Activated naive CD8-positive, alpha-beta T cell (primary cell): ENCODE results near the gene EPB41.

Experiments
- H3K27ac Mint-ChIP-seq: one replicate; pipeline ENCODE4 v1.8.0; 2021; ENCODE audit warnings: mixed read lengths
- H3K27me3 Mint-ChIP-seq: one replicate; pipeline ENCODE4 v1.8.0; 2021; ENCODE audit warnings: mixed read lengths
- H3K36me3 Mint-ChIP-seq: one replicate; pipeline ENCODE4 v1.8.0; 2021; ENCODE audit warnings: mixed read lengths
- H3K4me1 Mint-ChIP-seq: one replicate; pipeline ENCODE4 v1.8.0; 2021; ENCODE audit warnings: low read depth, mixed read lengths
- H3K4me3 Mint-ChIP-seq: one replicate; pipeline ENCODE4 v1.8.0; 2021; ENCODE audit warnings: mild to moderate bottlenecking, mixed read lengths
- H3K9me3 Mint-ChIP-seq: one replicate; pipeline ENCODE4 v1.8.0; 2021; ENCODE audit warnings: low read depth, mixed read lengths

EPB41 gene

DNA sequence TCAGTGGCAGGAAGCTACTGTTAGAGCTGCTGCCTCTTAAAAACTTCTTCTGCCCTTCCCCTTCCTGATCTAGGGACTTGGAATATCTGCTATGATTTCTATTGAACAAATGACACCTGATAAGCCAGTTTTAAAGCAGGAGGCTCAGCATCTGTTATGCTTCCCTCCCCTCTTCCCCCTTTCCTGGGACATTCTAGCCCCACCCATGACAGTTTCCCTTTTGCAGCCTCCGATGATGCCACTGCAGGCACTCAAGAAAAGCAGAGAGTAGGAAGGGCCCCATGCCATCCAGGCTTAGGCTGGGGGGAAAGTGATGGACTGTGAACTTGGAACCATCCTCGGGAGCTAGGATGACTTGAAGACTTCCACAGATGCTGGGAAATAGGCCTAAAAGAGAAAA lies 15.1 kb upstream of the EPB41 start:
- Mint-ChIP-seq H3K36me3 (peaks cover 3% of the 10 kb centered on the region), H3K4me1 (peaks cover 21% of the 10 kb centered on the region), H3K27me3 (no peaks in the 10 kb centered on the region), H3K9me3 (no peaks in the 10 kb centered on the region), H3K27ac (no peak overlapping the region), H3K4me3 (no peak overlapping the region)

DNA sequence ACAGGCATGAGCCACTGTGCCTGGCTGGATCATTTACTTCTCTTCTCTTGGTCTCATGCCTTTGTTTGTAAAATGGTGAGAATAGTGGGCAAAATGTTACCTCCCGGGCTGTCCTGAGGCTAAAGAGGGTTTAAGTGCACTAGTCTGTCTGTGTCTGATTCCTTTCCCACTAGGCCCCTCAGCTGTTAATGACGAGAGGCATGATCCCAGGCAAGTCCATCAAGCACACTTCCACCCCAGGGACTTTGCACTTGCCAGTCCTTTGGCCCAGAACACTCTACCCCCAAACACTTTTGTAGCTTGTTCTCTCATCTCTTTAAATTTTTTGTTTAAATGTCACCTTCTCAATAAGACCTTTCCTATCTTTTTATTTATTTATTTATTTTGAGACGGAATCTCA lies 13.8 kb upstream of the EPB41 start:
- Mint-ChIP-seq H3K27ac (no peak overlapping the region), H3K9me3 (no peaks in the 10 kb centered on the region), H3K27me3 (no peaks in the 10 kb centered on the region), H3K4me1 (peaks cover 21% of the 10 kb centered on the region), H3K36me3 (peaks cover 5% of the 10 kb centered on the region), H3K4me3 (no peak overlapping the region)

DNA sequence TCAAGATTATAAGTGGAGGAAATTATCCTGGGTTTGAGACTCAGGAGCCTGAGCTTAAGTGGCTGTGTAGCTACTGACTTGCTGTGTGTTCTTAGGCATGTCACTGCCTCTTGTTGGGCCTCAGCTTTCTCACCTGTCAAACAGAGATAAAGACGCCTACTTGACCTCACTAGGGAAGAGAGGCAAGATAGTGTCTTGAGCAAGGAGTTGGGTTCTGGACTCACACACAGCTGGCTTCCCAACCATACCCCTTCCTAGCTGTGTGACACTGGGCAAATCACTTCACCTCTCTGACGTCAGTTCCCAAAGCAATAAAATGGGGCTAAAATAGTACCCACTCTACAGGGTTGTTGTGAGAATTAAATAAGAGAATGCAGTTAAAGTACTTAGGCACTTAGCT lies 11.6 kb upstream of the EPB41 start:
- H3K27ac Mint-ChIP-seq: no peak overlapping the region
- H3K27me3 Mint-ChIP-seq: no peaks in the 10 kb centered on the region
- H3K4me3 Mint-ChIP-seq: no peak overlapping the region
- H3K36me3 Mint-ChIP-seq: peaks cover 5% of the 10 kb centered on the region
- peaks cover 13% of the 10 kb centered on the region for H3K4me1 Mint-ChIP-seq
- no peaks in the 10 kb centered on the region for H3K9me3 Mint-ChIP-seq

DNA sequence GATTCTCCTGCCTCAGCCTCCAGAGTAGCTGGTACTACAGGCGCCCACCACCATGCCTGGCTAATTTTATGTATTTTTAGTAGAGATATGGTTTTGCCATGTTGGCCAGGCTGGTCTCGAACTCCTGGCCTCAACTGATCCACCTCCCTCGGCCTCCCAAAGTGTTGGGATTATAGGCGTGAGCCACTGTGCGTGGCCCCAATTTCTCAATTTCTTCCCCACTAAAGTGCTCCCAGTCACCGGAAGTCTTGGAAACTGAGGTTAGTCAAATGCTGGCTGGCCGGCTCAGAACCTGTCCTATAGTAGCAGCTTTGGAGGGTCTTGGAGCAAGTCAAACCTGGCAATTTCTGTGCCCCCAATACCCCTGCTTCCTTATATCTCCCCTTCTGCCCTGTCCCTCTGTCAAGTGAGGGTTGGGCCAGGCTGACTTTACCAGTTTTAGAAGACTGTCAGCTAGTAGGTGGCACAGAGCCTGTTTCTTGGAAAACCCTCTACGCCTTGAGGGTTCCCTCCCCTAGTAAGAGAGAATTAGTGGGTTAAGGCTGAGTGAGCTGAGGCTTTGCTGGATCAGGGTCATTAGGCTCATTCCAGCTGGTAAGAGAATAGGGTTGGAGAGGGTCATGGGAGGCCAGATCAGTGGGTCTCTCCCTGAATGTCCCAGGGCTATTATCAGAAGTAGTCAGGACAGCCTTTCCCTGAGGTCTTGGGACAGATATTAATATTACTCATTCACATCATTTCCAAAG lies 8.3 kb upstream of the EPB41 start:
- Mint-ChIP-seq H3K4me1 (peaks cover 1% of the 10 kb centered on the region), H3K4me3 (no peak overlapping the region), H3K9me3 (no peaks in the 10 kb centered on the region), H3K27me3 (no peaks in the 10 kb centered on the region), H3K27ac (no peak overlapping the region), H3K36me3 (peaks cover 5% of the 10 kb centered on the region)

DNA sequence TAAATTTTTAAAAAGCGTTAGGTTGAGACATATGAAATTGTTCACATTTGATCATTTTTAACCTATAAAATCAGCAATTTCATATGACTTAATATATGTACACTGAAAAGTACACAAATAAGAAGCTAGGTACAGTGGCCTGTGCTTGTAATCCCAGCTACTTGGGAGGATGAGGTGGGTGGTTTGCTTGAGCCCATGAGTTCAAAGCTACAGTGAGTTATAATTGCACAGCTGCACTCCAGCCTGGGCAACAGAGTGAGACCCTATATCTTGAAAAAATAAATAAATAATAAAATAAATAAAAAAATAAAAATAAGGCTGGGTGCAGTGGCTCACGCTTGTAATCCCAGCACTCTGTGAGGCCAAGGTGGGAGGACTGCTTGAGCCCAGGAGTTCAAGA lies 5.2 kb upstream of the EPB41 start:
- H3K4me1 Mint-ChIP-seq: peaks cover 8% of the 10 kb centered on the region
- H3K9me3 Mint-ChIP-seq: no peaks in the 10 kb centered on the region
- no peaks in the 10 kb centered on the region for H3K27me3 Mint-ChIP-seq
- H3K4me3 Mint-ChIP-seq: no peak overlapping the region
- no peak overlapping the region for H3K27ac Mint-ChIP-seq
- H3K36me3 Mint-ChIP-seq: peaks cover 5% of the 10 kb centered on the region

DNA sequence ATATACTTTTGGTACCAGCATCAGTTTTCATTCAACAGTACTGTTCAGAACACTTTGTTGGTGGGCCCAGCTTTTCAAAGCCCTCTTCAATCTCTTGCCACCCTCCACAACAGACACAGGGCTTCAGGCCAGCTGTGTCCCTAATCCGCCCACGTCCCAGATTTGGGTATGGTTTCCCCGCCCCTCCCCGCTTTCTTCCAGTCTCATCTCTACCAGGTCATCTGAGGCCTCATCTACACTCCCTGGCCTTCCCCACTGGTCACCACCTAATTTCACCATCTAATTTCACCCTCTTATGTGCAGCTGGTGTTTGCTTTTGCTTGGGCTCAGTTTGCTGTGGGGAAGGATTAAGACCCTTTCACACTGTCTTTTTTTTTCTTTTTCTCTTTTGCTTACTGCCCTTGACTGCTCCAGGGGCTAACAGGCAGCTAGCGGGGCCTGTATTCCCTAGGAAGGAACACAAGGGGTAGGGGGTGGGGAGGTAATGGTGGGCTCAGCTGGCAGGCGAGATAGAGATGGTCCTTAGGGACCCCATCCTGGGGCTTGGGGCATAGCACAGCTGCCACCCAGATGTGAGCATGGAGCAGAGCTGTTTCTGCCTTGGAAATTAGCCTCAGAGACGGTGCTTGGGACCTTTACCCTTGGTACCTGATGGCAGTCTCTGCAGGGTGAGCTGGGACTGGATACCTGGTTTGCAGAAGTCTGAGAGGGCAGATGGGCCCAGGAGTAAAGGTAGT lies 3.8 kb upstream of the EPB41 start:
- H3K36me3 Mint-ChIP-seq: peaks cover 3% of the 10 kb centered on the region
- no peak overlapping the region for H3K4me3 Mint-ChIP-seq
- peaks cover 12% of the 10 kb centered on the region for H3K4me1 Mint-ChIP-seq
- H3K27ac Mint-ChIP-seq: peak overlapping the region; percentile 16
- no peaks in the 10 kb centered on the region for H3K27me3 Mint-ChIP-seq
- H3K9me3 Mint-ChIP-seq: no peaks in the 10 kb centered on the region

DNA sequence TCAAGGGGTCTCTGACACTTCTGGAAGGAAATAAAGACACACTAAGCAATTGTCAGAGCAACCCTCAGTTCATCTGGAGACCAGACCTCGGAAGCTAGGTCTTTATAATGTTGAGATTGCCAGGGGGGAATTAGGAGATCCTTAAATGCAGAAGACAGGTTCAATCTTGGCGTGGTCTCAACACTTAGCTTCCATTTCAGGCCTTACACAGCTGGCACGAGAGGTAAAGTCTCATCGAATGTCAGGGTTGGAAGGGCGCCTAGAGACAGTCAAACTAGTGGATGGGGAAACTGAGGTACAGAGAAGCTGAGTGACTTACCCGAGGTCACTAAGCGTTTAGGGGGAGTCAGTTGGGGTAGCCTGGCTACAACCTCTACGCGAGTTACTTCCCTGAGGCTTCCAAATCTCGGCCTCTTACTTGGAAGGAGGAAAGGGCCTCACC lies 562 bp upstream of the EPB41 start:
- Mint-ChIP-seq H3K9me3 (no peaks in the 10 kb centered on the region), H3K36me3 (no peaks in the 10 kb centered on the region), H3K27me3 (no peaks in the 10 kb centered on the region), H3K4me1 (peaks cover 44% of the 10 kb centered on the region), H3K4me3 (peak overlapping the region; percentile 85), H3K27ac (peak overlapping the region; percentile 90)

DNA sequence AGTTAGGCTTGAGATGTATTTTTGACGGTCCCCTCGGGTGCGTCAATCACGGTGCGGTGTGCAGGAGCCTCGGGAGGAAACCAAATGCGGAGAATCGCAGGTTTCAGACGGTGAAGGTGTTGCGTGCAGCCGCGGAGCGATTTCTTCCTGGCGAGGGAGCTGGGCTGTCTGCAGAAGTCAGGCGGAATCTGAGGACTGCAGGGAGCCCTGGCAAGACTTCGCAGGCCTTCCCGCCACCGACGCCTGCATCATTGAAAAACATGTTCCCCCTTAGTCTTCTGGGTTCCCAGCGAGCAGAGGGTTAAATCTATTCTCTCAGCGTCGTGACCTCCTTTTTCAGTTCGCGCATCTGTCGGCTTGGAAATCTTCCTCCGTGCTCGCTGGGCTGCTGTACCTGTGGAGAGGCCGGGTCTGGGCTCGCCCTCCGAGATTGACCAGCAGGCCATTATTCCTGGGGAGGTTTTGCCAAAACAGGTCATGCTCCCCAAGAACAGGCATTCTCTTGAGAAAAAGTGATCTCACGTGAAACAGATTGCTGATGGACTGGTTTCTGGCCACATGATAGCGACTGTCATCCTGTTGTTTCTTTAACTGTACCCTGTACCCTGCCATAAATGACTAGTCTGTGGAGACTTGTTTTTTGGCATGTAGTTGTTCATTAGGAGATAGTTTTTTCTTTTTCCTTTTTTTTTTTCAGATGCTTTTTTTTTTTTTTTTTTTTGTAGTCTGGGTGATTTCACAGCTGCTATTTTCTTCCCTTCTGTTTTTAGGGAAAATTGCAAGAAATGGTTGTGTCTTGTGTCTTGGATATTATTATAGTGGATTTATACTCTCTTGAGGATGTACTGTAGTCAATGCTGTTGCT lies 894 bp downstream of the EPB41 start:
- H3K4me3 Mint-ChIP-seq: peak overlapping the region; percentile 92
- H3K27ac Mint-ChIP-seq: peak overlapping the region; percentile 91
- no peaks in the 10 kb centered on the region for H3K27me3 Mint-ChIP-seq
- peaks cover 55% of the 10 kb centered on the region for H3K4me1 Mint-ChIP-seq
- H3K36me3 Mint-ChIP-seq: no peaks in the 10 kb centered on the region
- H3K9me3 Mint-ChIP-seq: no peaks in the 10 kb centered on the region

DNA sequence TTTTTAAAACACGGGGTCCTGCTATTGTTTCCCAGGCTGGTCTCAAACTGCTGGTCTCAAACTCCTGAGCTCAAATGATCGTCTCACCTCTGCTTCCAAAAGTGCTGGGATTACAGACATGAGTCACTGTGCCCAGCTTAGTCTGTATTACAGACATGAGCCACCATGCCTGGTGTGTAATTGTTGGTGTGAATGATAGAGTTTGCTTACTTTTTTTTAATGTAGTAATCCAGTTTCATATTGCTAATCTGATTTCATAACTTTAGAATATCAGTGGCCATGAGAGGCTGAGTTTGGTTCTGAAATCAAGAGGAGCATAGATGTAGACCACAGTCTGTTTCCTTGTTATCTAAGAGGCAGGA lies 3.4 kb downstream of the EPB41 start:
- H3K27ac Mint-ChIP-seq: peak overlapping the region; percentile 94
- H3K4me1 Mint-ChIP-seq: peaks cover 72% of the 10 kb centered on the region
- H3K27me3 Mint-ChIP-seq: no peaks in the 10 kb centered on the region
- no peaks in the 10 kb centered on the region for H3K36me3 Mint-ChIP-seq
- no peaks in the 10 kb centered on the region for H3K9me3 Mint-ChIP-seq
- peak overlapping the region; percentile 92 for H3K4me3 Mint-ChIP-seq

DNA sequence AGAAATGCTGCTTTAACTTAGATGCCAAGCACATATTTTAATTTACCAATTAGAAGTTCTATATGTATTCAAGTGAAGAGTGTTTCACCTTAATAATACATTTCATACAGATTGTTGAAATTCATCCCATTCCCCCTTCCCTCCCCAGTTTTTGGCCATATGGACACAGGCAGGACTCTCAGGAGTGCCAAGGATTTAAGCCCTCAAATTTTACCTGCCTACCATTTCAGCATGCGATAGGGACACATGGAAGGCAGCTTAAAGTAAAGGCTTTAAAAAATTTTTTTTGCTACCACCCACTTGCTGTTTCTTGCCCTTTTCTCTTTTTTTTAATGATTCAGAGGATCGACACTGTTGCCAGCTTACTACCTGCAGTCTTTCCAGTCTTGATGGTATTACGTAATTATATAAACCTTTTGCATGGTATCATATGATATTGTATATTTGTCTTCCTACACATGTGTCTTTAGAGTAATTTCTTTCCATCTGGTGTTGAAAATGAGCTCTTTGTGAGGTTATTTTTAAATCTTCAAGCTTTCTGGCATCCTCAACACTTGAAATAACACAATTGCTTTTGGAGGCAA lies 7.0 kb downstream of the EPB41 start:
- Mint-ChIP-seq H3K4me1 (peaks cover 77% of the 10 kb centered on the region), H3K9me3 (no peaks in the 10 kb centered on the region), H3K36me3 (no peaks in the 10 kb centered on the region), H3K27me3 (no peaks in the 10 kb centered on the region), H3K4me3 (peak overlapping the region; percentile 43), H3K27ac (peak overlapping the region; percentile 86)

DNA sequence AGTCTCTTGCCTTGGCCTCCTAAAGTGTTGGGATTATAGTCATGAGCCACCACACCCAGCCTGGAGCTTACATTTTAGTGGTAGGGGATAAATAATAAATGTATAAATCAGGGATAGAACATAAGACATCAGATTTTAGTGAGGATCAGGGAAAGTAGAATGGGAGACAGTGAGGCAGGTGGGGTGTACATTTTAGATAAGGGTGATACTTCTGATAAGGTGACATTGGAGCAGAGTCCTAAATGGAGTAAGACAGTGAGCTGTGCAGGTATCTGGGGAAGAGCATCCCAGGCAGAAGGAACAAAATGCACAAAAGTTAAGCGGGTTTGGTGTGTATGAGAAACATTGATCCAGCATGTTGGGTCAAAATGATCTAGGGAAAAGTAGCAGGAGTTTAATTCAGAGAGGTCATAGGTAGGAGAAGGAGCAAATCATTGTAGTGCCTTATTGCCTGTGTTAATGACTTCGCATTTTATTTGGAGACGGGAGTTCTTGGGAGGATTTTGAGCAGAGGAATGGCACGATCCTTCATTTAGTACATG lies 11.1 kb downstream of the EPB41 start:
- H3K4me1 Mint-ChIP-seq: peaks cover 69% of the 10 kb centered on the region

DNA sequence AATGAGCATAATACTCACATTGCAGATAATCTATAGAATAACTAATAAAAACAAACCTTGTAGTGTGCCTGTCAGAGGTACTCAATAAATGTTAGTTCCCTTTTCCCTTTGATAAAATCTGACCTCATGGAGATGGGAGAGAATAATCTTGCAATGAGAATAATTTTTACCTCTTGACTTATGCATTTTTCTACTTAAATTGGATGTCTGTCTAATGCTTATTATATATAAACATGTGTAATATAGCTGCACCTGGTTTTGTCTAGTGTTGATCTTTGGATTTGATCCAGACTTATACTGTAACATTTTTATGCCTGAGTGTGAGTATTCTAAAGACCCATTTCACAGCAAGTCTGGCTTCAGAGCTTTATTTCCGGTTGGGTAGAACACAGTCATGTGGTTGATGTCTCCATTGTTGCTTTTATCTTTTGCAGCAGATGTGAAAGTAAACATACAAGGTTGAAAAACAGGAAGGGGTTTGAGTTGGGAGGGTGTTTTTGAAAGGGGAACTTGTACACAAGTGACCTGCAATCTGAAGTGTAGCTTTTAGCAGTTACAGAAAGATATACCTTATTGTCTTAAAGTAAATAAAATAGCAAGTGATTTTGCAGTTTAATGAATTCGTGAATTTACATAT lies 12.4 kb downstream of the EPB41 start:
- Mint-ChIP-seq H3K27ac (peak overlapping the region; percentile 86), H3K27me3 (no peaks in the 10 kb centered on the region), H3K9me3 (no peaks in the 10 kb centered on the region), H3K36me3 (no peaks in the 10 kb centered on the region), H3K4me3 (peak overlapping the region; percentile 67), H3K4me1 (peaks cover 66% of the 10 kb centered on the region)

More for the DNA sequence above, 11.1 kb downstream of the EPB41 start:
- Mint-ChIP-seq H3K4me3 (peak overlapping the region; percentile 6), H3K27me3 (no peaks in the 10 kb centered on the region), H3K36me3 (no peaks in the 10 kb centered on the region), H3K27ac (peak overlapping the region; percentile 83), H3K9me3 (no peaks in the 10 kb centered on the region)

DNA sequence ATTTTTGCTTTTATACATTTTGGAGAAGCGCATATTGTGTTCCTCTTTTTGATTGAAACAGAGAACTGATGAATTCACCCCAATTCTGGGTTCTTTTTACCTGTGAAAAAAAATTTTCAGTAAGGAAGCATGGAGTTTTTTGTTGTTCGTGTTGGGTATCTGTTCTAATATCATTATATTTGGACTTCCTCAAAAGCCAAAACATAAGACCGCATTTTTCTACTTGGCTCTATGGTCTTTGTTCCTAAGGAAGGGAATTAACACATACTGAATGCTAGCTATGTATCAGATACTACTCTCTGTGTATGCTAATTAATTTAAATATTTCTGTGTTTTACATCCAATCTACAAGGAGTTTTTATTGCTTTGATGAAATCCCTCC lies 12.9 kb downstream of the EPB41 start:
- peak overlapping the region; percentile 67 for H3K4me3 Mint-ChIP-seq
- H3K9me3 Mint-ChIP-seq: no peaks in the 10 kb centered on the region
- H3K27me3 Mint-ChIP-seq: no peaks in the 10 kb centered on the region
- no peaks in the 10 kb centered on the region for H3K36me3 Mint-ChIP-seq
- H3K27ac Mint-ChIP-seq: peak overlapping the region; percentile 86
- H3K4me1 Mint-ChIP-seq: peaks cover 67% of the 10 kb centered on the region

DNA sequence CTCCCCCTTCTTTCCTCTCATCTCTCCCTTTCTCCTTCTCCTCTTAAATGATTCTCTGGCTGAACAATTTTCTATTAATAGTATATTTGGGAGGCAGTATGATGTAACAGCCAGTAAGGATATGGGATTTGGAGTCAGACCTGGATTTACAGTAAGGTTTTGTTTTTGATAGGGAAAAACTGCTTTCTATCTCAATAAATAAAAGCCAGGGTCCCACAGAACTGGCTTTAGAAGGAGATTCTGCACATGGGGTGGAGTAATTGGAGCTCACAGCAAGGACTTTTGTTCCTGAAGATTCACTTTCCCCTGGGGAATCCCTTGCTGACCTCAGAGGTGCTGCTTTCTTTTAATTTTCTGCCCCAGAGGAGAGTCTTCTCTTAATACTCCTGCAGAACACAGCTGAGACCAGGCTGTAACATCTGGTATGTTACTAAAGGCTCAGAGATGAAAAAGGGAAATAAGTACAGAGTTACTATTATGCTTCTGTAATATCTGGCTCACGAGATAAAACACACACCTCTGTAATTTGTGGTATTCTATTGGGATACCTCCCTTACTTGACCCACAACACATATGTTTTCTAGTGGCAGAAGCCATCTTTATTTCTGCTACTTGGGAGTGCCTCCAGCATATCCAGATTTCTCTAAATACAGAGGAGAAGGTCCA lies 13.4 kb downstream of the EPB41 start:
- peaks cover 68% of the 10 kb centered on the region for H3K4me1 Mint-ChIP-seq
- H3K36me3 Mint-ChIP-seq: peaks cover 3% of the 10 kb centered on the region
- peak overlapping the region; percentile 67 for H3K4me3 Mint-ChIP-seq
- peak overlapping the region; percentile 86 for H3K27ac Mint-ChIP-seq
- H3K27me3 Mint-ChIP-seq: no peaks in the 10 kb centered on the region
- no peaks in the 10 kb centered on the region for H3K9me3 Mint-ChIP-seq
